K562 (cell line): Measurements from ENCODE around the gene PCDHB8. TPM values are rescaled to one million over a fixed set of nuclear protein-coding genes. Genes with fewer than 3 reads are reported as not detected.
"Not testable (repeated sequence)": the region's sequence is repeated elsewhere in the genome, so short reads cannot be mapped to it uniquely, and the experiment has no call there.

ENCODE experiments used
- ATAC-seq: fragments of 200-7000 bp; cut with Tn5 transposase; 3 replicates; pipeline ENCODE4 v1.9.1; 2020; ENCODE audit warnings: moderate library complexity
- BruUV-seq: library from RNA; stranded (reverse); fragments of 400-500 nt; replicated peaks from 2 replicates; lab custom pipeline; 2021; lab: Mats Ljungman, UMichigan
- CTCF ChIA-PET: fragments of 300-600 bp; formaldehyde crosslinking; extraction: SDS; loops from one replicate; lab custom pipeline; 2021; ENCODE audit warnings: low intra/inter-chr PET ratio; lab: Yijun Ruan, JAX
- POLR2A ChIA-PET: fragments of 300-600, 350-650 bp; sonication (Branson Sonifier 250); formaldehyde crosslinking; extraction: SDS; loops from one replicate; lab custom pipeline; 2021; ENCODE audit warnings: antibody characterized with exemption, inconsistent platforms; lab: Yijun Ruan, JAX
- DNase-seq, 4 experiments: peaks; one replicate each; pipeline versions ENCODE4 v3.0.0 to v3.0.0-alpha.2; 2011 to 2018; ENCODE audit warnings: low spot score in 3 of 4, mixed read lengths in 3 of 4; ENCODE audit errors: extremely low read depth in 1 of 4
- FAIRE-seq: peaks from 2 replicates; lab custom pipeline; 2011; peaks lifted over from hg19 to GRCh38; lab: Jason Lieb, UNC
- H2AFZ ChIP-seq: 2 replicates; pipeline ENCODE4 v1.6.0; 2011; ENCODE audit warnings: low read depth, low read length, control low read depth, inconsistent platforms
- H3K27ac ChIP-seq: fragments of 200-600 bp; 3 replicates; pipeline ENCODE4 v1.8.0; 2011; ENCODE audit warnings: low read depth, mild to moderate bottlenecking, control low read depth, inconsistent platforms, low read length, moderate library complexity, mixed read lengths; ENCODE audit errors: extremely low read depth
- H3K27me3 ChIP-seq, 2 experiments: fragments of 300-600 bp in 1 of 2; 2 replicates in 1 of 2; 3 replicates in 1 of 2; pipeline versions ENCODE4 v1.6.0 to v1.8.0; 2011; ENCODE audit warnings: inconsistent platforms in 2 of 2, low read length in 2 of 2, mild to moderate bottlenecking in 1 of 2, mixed read lengths in 1 of 2, moderate library complexity in 1 of 2; ENCODE audit not compliant: control insufficient read depth in 2 of 2, insufficient read depth in 2 of 2
- H3K36me3 ChIP-seq: fragments of 300-600 bp; 3 replicates; pipeline ENCODE4 v1.8.0; 2011; ENCODE audit warnings: mild to moderate bottlenecking, low read length, inconsistent platforms; ENCODE audit not compliant: control insufficient read depth, insufficient read depth
- H3K4me1 ChIP-seq, 2 experiments: fragments of 200-600 bp in 1 of 2; replicated peaks in 1 of 2; 2 replicates in 1 of 2; 3 replicates in 1 of 2; pipeline versions ENCODE4 v1.5.1 to v1.8.0; 2011; ENCODE audit warnings: inconsistent platforms in 2 of 2, low read length in 2 of 2, mild to moderate bottlenecking in 1 of 2, mixed read lengths in 1 of 2, moderate library complexity in 1 of 2; ENCODE audit not compliant: control insufficient read depth in 2 of 2, insufficient read depth in 2 of 2
- H3K4me2 ChIP-seq: 2 replicates; pipeline ENCODE4 v1.6.1; 2011; ENCODE audit warnings: low read length, control low read depth, inconsistent platforms, mixed read lengths; ENCODE audit not compliant: insufficient read depth
- H3K4me3 ChIP-seq: fragments of 200-600 bp; sonication (generic), shearing (Covaris generic); 2 replicates; pipeline ENCODE4 v1.5.1; 2016; ENCODE audit warnings: control low read depth, inconsistent platforms
- H3K79me2 ChIP-seq: fragments of 200-600 bp; 3 replicates; pipeline ENCODE4 v1.8.0; 2011; ENCODE audit warnings: low read length, inconsistent platforms; ENCODE audit not compliant: control insufficient read depth, insufficient read depth
- H3K9ac ChIP-seq, 2 experiments: 2 replicates each; pipeline versions ENCODE4 v1.6.0 to v1.6.1; 2011; ENCODE audit warnings: low read depth in 2 of 2, low read length in 2 of 2, control low read depth in 1 of 2, inconsistent platforms in 1 of 2, mild to moderate bottlenecking in 1 of 2, mixed read lengths in 1 of 2; ENCODE audit not compliant: insufficient read depth in 1 of 2
- H3K9me1 ChIP-seq: one replicate; pipeline ENCODE4 v1.6.0; 2011; ENCODE audit warnings: inconsistent platforms, mild to moderate bottlenecking, low read length, moderate library complexity; ENCODE audit not compliant: control insufficient read depth, insufficient read depth
- H3K9me3 ChIP-seq: replicated peaks from 2 replicates; pipeline ENCODE4 v1.5.1; 2011; ENCODE audit warnings: low read depth, low read length, inconsistent platforms; ENCODE audit not compliant: control insufficient read depth, insufficient read depth
- H4K20me1 ChIP-seq: replicated peaks from 2 replicates; pipeline ENCODE4 v1.6.1; 2011; ENCODE audit warnings: low read length, inconsistent platforms, mixed read lengths; ENCODE audit not compliant: control insufficient read depth, insufficient read depth
- CTCF ChIP-seq, 3 experiments: IDR thresholded peaks in 2 of 3; conservative IDR thresholded peaks in 1 of 3; 2 replicates each; pipeline ENCODE4 v1.5.1; 2011 to 2012; ENCODE audit warnings: low read length in 3 of 3, mild to moderate bottlenecking in 3 of 3, control low read depth in 2 of 3, improper control_type of control experiment in 1 of 3, inconsistent platforms in 1 of 3, low read depth in 1 of 3, mixed read lengths in 1 of 3, moderate library complexity in 1 of 3; ENCODE audit not compliant: insufficient read depth in 2 of 3
- RAD21 ChIP-seq, 2 experiments: fragments of 250-450 bp in 1 of 2; fragments of 450-650 bp in 1 of 2; sonication (Bioruptor Pico) in 1 of 2; formaldehyde crosslinking in 1 of 2; IDR thresholded peaks in 1 of 2; conservative IDR thresholded peaks in 1 of 2; 2 replicates each; pipeline versions ENCODE4 v1.4.0 to v1.8.0; 2020 to 2022; ENCODE audit warnings: mild to moderate bottlenecking in 2 of 2, moderate library complexity in 1 of 2
- SMC3 ChIP-seq: conservative IDR thresholded peaks from 2 replicates; pipeline ENCODE4 v1.6.1; 2011; ENCODE audit warnings: low read depth, low read length, improper control_type of control experiment; ENCODE audit not compliant: insufficient read depth
- WGBS: fragments of 100-300 bp; shearing (Covaris generic); methylation state at CpG from one replicate; pipeline ENCODE4 v1.1.6; 2016; ENCODE audit warnings: low coverage, mixed read lengths; ENCODE audit not compliant: insufficient coverage; ENCODE audit errors: missing lambda C conversion rate; 5-methylcytosine and 5-hydroxymethylcytosine counted together
- in situ Hi-C: fragments of 300-500 bp; cut with MboI; formaldehyde crosslinking; loops from 4 replicates; pipeline ENCODE4 v1.15.0; 2018; ENCODE audit warnings: inconsistent platforms, mixed read lengths
- intact Hi-C: fragments of 100-400 bp; cut with micrococcal nuclease; formaldehyde crosslinking; loops from 2 replicates; pipeline ENCODE4 v1.14.2; 2022
- polyA plus RNA-seq, 8 experiments: library from polyadenylated mRNA; depleted of rRNA in 4 of 8; stranded (reverse) in 5 of 8; unstranded in 3 of 8; fragments of >200 nt; fragmentation: Nextera tagmentation in 2 of 8; fragmentation: Illumina TruSeq in 1 of 8; extraction: Ambion mirVana in 2 of 8; extraction: Trizol in 1 of 8; gene quantifications; 2 replicates each; pipeline versions ENCODE4 v1.2.1 to v1.2.3, GENCODE V29; 2011 to 2014; ENCODE audit warnings: inconsistent platforms in 1 of 8, missing spikeins in 1 of 8
- total RNA-seq, 7 experiments: library from RNA; depleted of rRNA in 6 of 7; stranded (reverse); fragments of >200 nt in 6 of 7; fragmentation: Illumina TruSeq in 2 of 7; extraction: Trizol in 2 of 7; gene quantifications; 2 replicates each; pipeline versions ENCODE4 v1.2.1 to v1.2.3, GENCODE V29; 2011 to 2021; ENCODE audit warnings: low replicate concordance in 1 of 7

Gene PCDHB8
- total and polyA plus RNA-seq, 9 of the 15 experiments (the other 6 are each of a cell fraction or from before 2014, with no cell fraction given) = not detected

GRCh38 chr5:141213656-141214339 is 36.2 kb downstream of the PCDHB8 start, which contains the start of gene PCDHB13:
TSS of gene PCDHB13 (plus strand) at chr5:141213919. CDS start at chr5:141214124, 205 bp downstream.
- not testable (repeated sequence) for H3K27me3 ChIP-seq, BruUV-seq, H4K20me1 ChIP-seq, H3K27ac ChIP-seq, H3K9ac ChIP-seq, H3K9me1 ChIP-seq, H3K4me2 ChIP-seq, H3K9me3 ChIP-seq, H3K4me1 ChIP-seq, H3K79me2 ChIP-seq, H3K36me3 ChIP-seq, H3K4me3 ChIP-seq, H2AFZ ChIP-seq
- ChIA-PET CTCF (interaction anchor here (1.4 to 1.6 kb wide), 2 partner anchors 350 to 354 kb away, joined by 5 to 6 read pairs; no protein-coding TSS in a partner anchor), POLR2A (interaction anchor here (0.6 kb wide), 1 partner anchor 158 kb away, joined by 3 read pairs; no protein-coding TSS in a partner anchor)
- ATAC-seq = peak; percentile 90
- intact Hi-C loops (loop anchor here (2.0 to 10.0 kb wide), 2 partner anchors 111 to 345 kb away; partner anchors contain the start of gene TAF7), in situ Hi-C loops (loop anchor here (25.0 kb wide), 1 partner anchor 924 kb away; no protein-coding TSS in a partner anchor)
- WGBS = 0% methylated on average over 13 of the region's 18 CpGs
- FAIRE-seq = peak; percentile 51
- TF ChIP-seq RAD21 (CRISPR knock-in tag; conservative IDR thresholded peaks at IDR 0.05 in 1 of 2, IDR thresholded peaks at IDR 0.05 in 1 of 2) = peak; percentile 27 to 44; a peak in 2 of 4 replicates
- TF ChIP-seq SMC3 = 0 out of 2 replicates have a peak, but pooled peaks have one; percentile 26
- TF ChIP-seq CTCF (IDR thresholded peaks at IDR 0.05 in 2 of 3, conservative IDR thresholded peaks at IDR 0.05 in 1 of 3; ENCODE audit: insufficient read depth in 2 of 3, low read depth in 1 of 3, low read length in 3 of 3) = peak; percentile 39 to 57 (median 52); a peak in 5 of 6 replicates
- DNase-seq = peak in 2 of 4 experiments; percentile 15 to 62

GRCh38 chr5:141214583-141214982 is 37.0 kb downstream of the PCDHB8 start:
- POLR2A ChIA-PET, BruUV-seq, H3K36me3 ChIP-seq, H3K4me1 ChIP-seq, H3K9me1 ChIP-seq, H3K4me3 ChIP-seq, H3K79me2 ChIP-seq, FAIRE-seq, DNase-seq, CTCF ChIA-PET, H3K27ac ChIP-seq, H3K4me2 ChIP-seq, H3K27me3 ChIP-seq, H3K9me3 ChIP-seq, H2AFZ ChIP-seq, H3K9ac ChIP-seq, H4K20me1 ChIP-seq: not testable (repeated sequence)
- intact Hi-C loops (loop anchor here (10.0 kb wide), 1 partner anchor 110 kb away; the partner anchor contains the start of gene TAF7), in situ Hi-C loops (loop anchor here (25.0 kb wide), 1 partner anchor 923 kb away; no protein-coding TSS in a partner anchor)
- peak; percentile 27; the same call in 1 of the 3 replicates for ATAC-seq
- 3% methylated on average over 8 of the region's 12 CpGs for WGBS

GRCh38 chr5:141215504-141215903 is 37.9 kb downstream of the PCDHB8 start:
- CTCF ChIA-PET, H3K4me2 ChIP-seq, DNase-seq, H3K9me1 ChIP-seq, POLR2A ChIA-PET, BruUV-seq, ATAC-seq, H3K36me3 ChIP-seq, H3K79me2 ChIP-seq, H3K4me1 ChIP-seq, H3K9ac ChIP-seq, H3K27me3 ChIP-seq, H2AFZ ChIP-seq, H3K27ac ChIP-seq, H3K9me3 ChIP-seq, H4K20me1 ChIP-seq, H3K4me3 ChIP-seq, FAIRE-seq: not testable (repeated sequence)
- in situ Hi-C loops (loop anchor here (25.0 kb wide), 1 partner anchor 922 kb away; no protein-coding TSS in a partner anchor), intact Hi-C loops (loop anchor here (10.0 kb wide), 1 partner anchor 109 kb away; the partner anchor contains the start of gene TAF7)
- WGBS = 6% methylated on average over 28 of the region's 40 CpGs
